Psoas muscle (tissue), 8 donors: ENCODE measurements around the gene EFHC1. TPM values are rescaled to one million over a fixed set of nuclear protein-coding genes. Genes with fewer than 3 reads are reported as not detected.

ENCODE experiments used
- ATAC-seq, 4 donors: fragments of 200-7000 bp; cut with Tn5 transposase; one replicate each; pipeline ENCODE4 v1.9.1; 2020; ENCODE audit warnings: moderate library complexity in 3 of 4, mild to moderate bottlenecking in 2 of 4
- DNase-seq, 2 donors: peaks; one replicate each; pipeline ENCODE4 v3.0.0-alpha.2; 2020
- H3K27ac ChIP-seq: fragments of 200-600 bp; one replicate; pipeline ENCODE4 v1.8.0; 2022
- H3K27me3 ChIP-seq, 3 donors: fragments of 200-600 bp in 1 of 3; one replicate each; pipeline versions ENCODE4 v1.6.1 to v1.8.0; 2013 to 2022; ENCODE audit warnings: low read length in 2 of 3, mild to moderate bottlenecking in 2 of 3, moderate library complexity in 1 of 3; ENCODE audit not compliant: insufficient read depth in 3 of 3
- H3K36me3 ChIP-seq, 2 donors: fragments of 200-600 bp in 1 of 2; one replicate each; pipeline versions ENCODE4 v1.6.1 to v1.8.0; 2013 to 2022; ENCODE audit warnings: low read depth in 1 of 2, mild to moderate bottlenecking in 1 of 2, moderate library complexity in 1 of 2; ENCODE audit not compliant: insufficient read depth in 1 of 2
- H3K4me1 ChIP-seq: fragments of 200-600 bp; one replicate; pipeline ENCODE4 v1.8.0; 2022
- H3K4me3 ChIP-seq: fragments of 200-600 bp; one replicate; pipeline ENCODE4 v1.8.0; 2022; ENCODE audit warnings: mild to moderate bottlenecking
- H3K9me3 ChIP-seq: fragments of 200-600 bp; one replicate; pipeline ENCODE4 v1.8.0; 2022
- CTCF ChIP-seq: fragments of 200-600 bp; IDR thresholded peaks from one replicate; pipeline ENCODE4 v1.8.0; 2022; ENCODE audit warnings: antibody characterized with exemption
- WGBS, 3 donors: extraction: QIAGEN DNeasy Blood & Tissue Kit; methylation state at CpG; one replicate each; pipeline versions ENCODE4 v1.1.6 to v1.1.7; 2013; 5-methylcytosine and 5-hydroxymethylcytosine counted together
- intact Hi-C, 2 donors: fragments of 100-400 bp; cut with DNase I; formaldehyde crosslinking; loops; one replicate each; pipeline versions ENCODE4 v1.11.0 to v1.14.2; 2022
- polyA plus RNA-seq, 3 donors: library from polyadenylated mRNA; stranded (reverse); fragments of 200-250 nt; gene quantifications; one replicate each; pipeline ENCODE4 v1.2.3, GENCODE V29; 2013
- total RNA-seq, 4 donors: library from RNA; stranded (reverse); fragmentation: NEBNext Ultra II Directional in 2 of 4; extraction: Animal tissue kit (Norgen Biotek cat#: 25700) in 2 of 4; gene quantifications; one replicate each; pipeline versions ENCODE4 v1.2.1 to v1.2.4, GENCODE V29; 2021 to 2023
- donor health status: healthy with polysubstance abuse.
- donor health status: DM: no; HTN: no; CAD: no; lungs with moderate emphysema.
- donor health status: Bipolar disorder and iron deficiency.
- donor health status: healthy.
- donor health status: DM: yes; HTN: yes; CAD: no.
- donor health status: DM: no; HTN: no; CAD: no.
- donor health status: DM: no; HTN: no; CAD: no.
- donor health status: DM: yes; HTN: yes; CAD: no.

EFHC1 gene
- total and polyA plus RNA-seq, 7 donors = 1.5 to 3.9 (median 2.0) TPM

GRCh38 chr6:52550870-52551269, 130.7 kb downstream of the EFHC1 start:
- no peaks in the 10 kb centered on the region for H3K27me3 ChIP-seq
- peaks cover 33% of the 10 kb centered on the region for H3K4me1 ChIP-seq
- WGBS, 3 donors = 72 to 78% (median 78%) methylated on average over 5 of the region's 5 CpGs
- TF ChIP-seq CTCF = no peak
- intact Hi-C loops = no loop called here
- H3K36me3 ChIP-seq = no peaks in the 10 kb centered on the region
- H3K9me3 ChIP-seq = no peaks in the 10 kb centered on the region
- no peak for ATAC-seq
- no peak for DNase-seq
- H3K4me3 ChIP-seq = no peak overlapping the region
- no peak overlapping the region for H3K27ac ChIP-seq

- H3K4me1 ChIP-seq = peaks cover 33% of the 10 kb centered on the region
- peak; percentile 88 to 98 (median 92) for ATAC-seq
- 14 to 22% (median 17%) methylated on average over 13 of the region's 13 CpGs for WGBS, 3 donors
Observed at GRCh38 chr6:52551483-52552277, 131.5 kb downstream of the EFHC1 start.

GRCh38 chr6:52552278-52552643, 132.1 kb downstream of the EFHC1 start:
- Histone ChIP-seq H3K9me3 (no peaks in the 10 kb centered on the region), H3K27ac (peak overlapping the region; percentile 50), H3K36me3 (no peaks in the 10 kb centered on the region), H3K27me3 (no peaks in the 10 kb centered on the region), H3K4me1 (peaks cover 33% of the 10 kb centered on the region), H3K4me3 (no peak overlapping the region)
- ATAC-seq = peak in 2 of 4 donors; percentile 4 to 18
- no peak for TF ChIP-seq CTCF
- WGBS, 3 donors = 26 to 28% (median 27%) methylated on average over 6 of the region's 6 CpGs
- intact Hi-C loops = no loop called here
- no peak for DNase-seq

More at GRCh38 chr6:52551483-52552277, 131.5 kb downstream of the EFHC1 start:
- no peaks in the 10 kb centered on the region for H3K9me3 ChIP-seq
- H3K4me3 ChIP-seq = peak overlapping the region; percentile 35
- H3K36me3 ChIP-seq = no peaks in the 10 kb centered on the region
- intact Hi-C loops = no loop called here
- peak overlapping the region; percentile 50 for H3K27ac ChIP-seq
- no peaks in the 10 kb centered on the region for H3K27me3 ChIP-seq
- peak; percentile 53 to 79 for DNase-seq
- no peak for TF ChIP-seq CTCF

GRCh38 chr6:52553158-52553557, 133.0 kb downstream of the EFHC1 start:
- Histone ChIP-seq H3K9me3 (no peaks in the 10 kb centered on the region), H3K27ac (no peak overlapping the region), H3K4me1 (peaks cover 27% of the 10 kb centered on the region), H3K36me3 (no peaks in the 10 kb centered on the region), H3K4me3 (no peak overlapping the region), H3K27me3 (no peaks in the 10 kb centered on the region)
- intact Hi-C loops = no loop called here
- no peak for DNase-seq
- no peak for TF ChIP-seq CTCF
- 95 to 100% (median 96%) methylated on average over 1 of the region's 1 CpG for WGBS, 3 donors
- ATAC-seq = no peak
